Activated effector memory CD4-positive, alpha-beta T cell treated with Interleukin-2 at 50 U/mL for 16 hours (primary cell): Measurements from ENCODE around the gene WBP2.

Experiments used
- DNase-seq: peaks from one replicate; pipeline ENCODE4 v3.0.0-alpha.2; 2020

Gene WBP2

DNA sequence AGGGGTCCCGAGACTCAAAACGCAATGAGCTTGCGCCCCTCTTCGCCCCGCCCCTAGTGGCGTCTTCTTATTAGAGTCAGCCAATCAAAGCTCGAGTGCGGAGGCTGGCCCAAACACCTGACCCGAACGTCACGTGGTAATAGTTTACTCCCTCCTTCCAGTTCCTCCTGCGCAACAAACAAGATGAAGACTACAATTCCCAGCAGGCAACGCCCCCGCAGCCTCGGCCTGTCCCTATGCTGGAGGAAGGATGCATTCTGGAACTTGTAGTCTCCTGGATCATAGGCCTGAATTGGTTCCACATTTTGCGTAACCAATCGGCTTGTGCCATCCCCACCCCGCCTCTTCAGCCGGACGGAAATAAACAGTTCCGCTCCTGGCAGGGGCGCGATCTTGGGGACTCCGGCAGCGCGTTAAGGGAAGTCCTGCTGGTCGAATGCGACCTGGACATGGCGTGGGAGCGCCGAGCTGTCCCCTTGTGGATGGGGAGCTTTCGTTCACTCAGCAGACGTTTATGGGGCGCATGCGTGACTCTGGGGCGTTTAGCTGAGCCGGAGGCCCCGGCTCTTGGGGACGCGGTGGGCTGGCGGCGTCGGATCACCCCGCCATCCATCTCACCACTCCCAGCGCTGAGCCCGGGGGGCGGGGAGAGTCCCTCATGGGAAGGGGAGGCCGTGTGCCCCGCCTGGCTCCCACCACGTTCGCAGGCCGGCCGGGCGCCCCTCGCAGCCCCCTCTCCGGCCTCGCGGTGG, at the start of gene WBP2:
WBP2 (minus strand) TSS at position 26 of the 752 bp plus-strand sequence. CDS start 38 bp downstream, outside the sequence.
- DNase-seq: peak; percentile 93

GRCh38 chr17:75902406-75902805, 47.3 kb upstream of the WBP2 start:
- no peak for DNase-seq

GRCh38 chr17:75901727-75902126, 46.6 kb upstream of the WBP2 start:
- no peak for DNase-seq

- no peak for DNase-seq
Measured at GRCh38 chr17:75900691-75901533, 45.8 kb upstream of the WBP2 start.

GRCh38 chr17:75899767-75900468, 44.8 kb upstream of the WBP2 start:
- no peak for DNase-seq

DNA sequence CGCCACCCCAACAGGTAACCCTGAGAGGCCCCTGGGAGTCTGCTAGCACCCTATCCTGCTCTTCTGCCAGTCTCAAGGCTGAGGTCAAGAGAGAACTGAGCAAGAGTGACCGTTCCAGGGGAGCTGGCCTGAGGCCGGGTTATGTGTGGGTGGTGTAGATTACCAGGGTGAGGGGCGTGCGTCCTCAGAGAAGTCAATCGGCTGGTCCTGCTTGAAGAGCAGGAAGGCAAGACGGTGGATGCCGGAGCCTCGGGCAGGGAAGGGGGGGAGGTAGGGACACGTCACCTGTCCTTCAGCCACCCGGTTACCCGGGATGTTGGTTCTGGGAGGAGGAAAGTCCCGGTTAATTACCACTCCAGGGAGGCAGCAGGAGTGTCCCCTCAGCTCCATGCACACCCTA, 44.2 kb upstream of the WBP2 start:
- DNase-seq: no peak

DNA sequence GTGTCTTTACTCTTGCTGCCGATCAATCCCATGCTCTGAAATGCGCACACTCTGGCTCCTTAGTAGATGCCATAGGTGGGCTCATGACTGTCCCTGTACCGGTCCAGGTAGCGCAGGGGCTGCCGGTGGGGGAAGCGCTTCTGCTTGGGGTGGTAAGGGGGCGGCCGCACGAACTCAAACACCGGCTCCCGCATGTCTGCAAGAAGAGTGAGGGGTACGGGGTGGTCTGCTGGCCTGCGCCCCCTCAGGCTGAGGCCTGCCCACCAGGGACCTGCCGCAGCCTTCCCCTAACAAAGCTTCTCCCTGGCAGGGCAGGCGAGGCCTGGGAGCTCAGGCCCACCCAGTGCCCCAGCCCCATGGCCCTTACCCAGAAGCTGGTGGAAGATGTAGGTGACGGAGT, 43.7 kb upstream of the WBP2 start:
- DNase-seq: no peak

GRCh38 chr17:75898065-75898464, 42.9 kb upstream of the WBP2 start:
- DNase-seq: no peak

GRCh38 chr17:75897160-75898019, 42.3 kb upstream of the WBP2 start:
- DNase-seq: no peak

DNA sequence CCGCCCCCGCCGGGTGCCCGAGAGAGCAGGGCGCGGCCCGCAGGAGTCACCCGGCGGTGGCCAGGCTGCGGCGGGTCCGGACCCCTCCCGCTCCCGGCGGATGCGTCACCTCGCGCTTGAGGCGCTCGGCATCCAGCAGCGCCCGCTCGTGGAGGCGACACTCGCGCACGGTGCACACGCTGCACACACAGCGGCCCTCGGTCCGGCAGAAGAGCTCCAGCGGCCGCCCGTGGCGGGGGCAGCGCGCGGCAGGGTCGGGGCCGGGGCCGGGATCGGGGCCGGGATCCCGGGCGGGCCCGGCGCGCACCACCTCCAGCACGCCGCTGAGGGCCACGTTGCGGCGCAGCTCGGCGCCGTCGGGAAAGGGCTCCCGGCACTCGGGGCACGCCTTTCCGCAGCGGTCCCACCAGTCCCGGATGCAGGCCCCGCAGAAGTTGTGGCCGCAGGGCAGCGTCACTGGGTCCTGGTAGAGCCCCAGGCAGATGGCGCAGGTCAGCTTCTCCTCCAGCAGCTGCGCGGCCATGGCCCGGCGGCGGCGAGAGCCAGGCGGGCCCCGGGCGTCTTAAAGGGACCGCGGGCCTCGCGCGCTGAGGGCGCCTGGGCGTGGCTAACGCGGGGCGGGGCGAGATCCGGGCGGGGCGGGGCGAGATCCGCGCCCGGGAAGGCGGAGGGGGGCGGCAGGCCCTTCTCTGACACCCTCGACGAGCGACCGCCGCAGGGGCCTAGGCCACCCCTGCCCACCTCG, 41.5 kb upstream of the WBP2 start, which contains the start of gene TRIM65:
TRIM65 (minus strand) TSS at position 537 of the 745 bp plus-strand sequence; CDS start at position 523, 14 bp downstream.
- peak; percentile 72 for DNase-seq

- DNase-seq: no peak
Measured at GRCh38 chr17:75895370-75896155, 40.4 kb upstream of the WBP2 start.

- DNase-seq: no peak
Measured at GRCh38 chr17:75894049-75894733, 39.1 kb upstream of the WBP2 start.

GRCh38 chr17:75893305-75894048, 38.3 kb upstream of the WBP2 start:
- DNase-seq: no peak

DNA sequence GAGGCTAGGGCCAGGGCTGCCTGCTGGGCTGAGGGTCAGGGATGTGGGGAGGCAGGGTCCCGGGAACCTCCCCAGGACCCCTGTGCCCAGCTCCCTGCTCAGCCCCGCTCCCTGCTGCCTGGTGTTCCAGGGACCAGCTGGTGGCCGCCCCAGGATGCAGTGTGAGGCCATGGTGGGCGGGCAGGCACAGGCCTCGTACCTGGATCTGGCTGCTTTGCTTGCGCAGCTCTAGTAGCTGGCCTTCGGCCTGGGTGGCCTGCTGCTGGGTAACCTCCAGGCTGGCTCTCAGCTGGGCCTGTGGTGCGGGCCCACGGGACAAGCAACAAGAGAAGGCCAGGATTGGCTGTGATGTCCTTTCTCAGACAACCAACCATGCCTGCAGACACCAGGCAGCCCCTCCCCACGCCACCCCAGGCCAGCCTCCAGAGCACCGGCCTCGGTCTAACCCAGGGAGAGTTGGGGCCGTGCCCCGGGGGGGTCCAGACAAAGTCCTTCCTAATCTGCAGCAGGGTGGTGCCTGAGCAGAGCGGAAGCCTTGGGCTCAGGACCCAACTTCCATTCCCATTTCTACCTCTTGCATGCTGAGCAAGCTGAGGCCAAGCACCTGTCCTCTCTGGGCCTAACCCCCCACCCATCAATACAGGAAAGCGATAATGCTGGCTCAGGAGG, 37.6 kb upstream of the WBP2 start:
- DNase-seq: no peak

- no peak for DNase-seq
Measured at GRCh38 chr17:75891605-75892555, 36.7 kb upstream of the WBP2 start.

GRCh38 chr17:75891022-75891604, 36.0 kb upstream of the WBP2 start:
- no peak for DNase-seq

GRCh38 chr17:75889454-75889853, 34.3 kb upstream of the WBP2 start:
- no peak for DNase-seq
